ENCODE measurements around the gene TECR. TPM values are rescaled to one million over a fixed set of nuclear protein-coding genes. Genes with fewer than 3 reads are reported as not detected.

TECR gene
- total RNA-seq, 2 experiments from 2014 or later: 142 to 176 TPM

GRCh38 chr19:14515501-14516047, 13.8 kb upstream of the TECR start:
- Mint-ChIP-seq H3K27ac (peak overlapping the region; percentile 75), H3K36me3 (peaks cover 34% of the 10 kb centered on the region), H3K9me3 (ENCODE audit: low read depth) (no peaks in the 10 kb centered on the region), H3K4me1 (peaks cover 55% of the 10 kb centered on the region), H3K4me3 (peak overlapping the region; percentile 83), H3K27me3 (no peaks in the 10 kb centered on the region)
- CTCF ChIA-PET: interaction anchor here (1.6 to 4.5 kb wide), 2 partner anchors 9 to 13 kb away, joined by 4 to 73 read pairs; no protein-coding TSS in a partner anchor
- no peak for ATAC-seq
- DNase-seq: no peak

GRCh38 chr19:14516048-14516534, 13.3 kb upstream of the TECR start:
- CTCF ChIA-PET: interaction anchor here (1.6 to 4.5 kb wide), 2 partner anchors 10 to 14 kb away, joined by 4 to 73 read pairs; no protein-coding TSS in a partner anchor
- no peaks in the 10 kb centered on the region for H3K9me3 Mint-ChIP-seq (ENCODE audit: low read depth)
- peaks cover 34% of the 10 kb centered on the region for H3K36me3 Mint-ChIP-seq
- peak overlapping the region; percentile 75 for H3K27ac Mint-ChIP-seq
- H3K4me3 Mint-ChIP-seq: peak overlapping the region; percentile 83
- DNase-seq (peak; percentile 48), ATAC-seq (no peak)
- peaks cover 52% of the 10 kb centered on the region for H3K4me1 Mint-ChIP-seq
- no peaks in the 10 kb centered on the region for H3K27me3 Mint-ChIP-seq

DNA sequence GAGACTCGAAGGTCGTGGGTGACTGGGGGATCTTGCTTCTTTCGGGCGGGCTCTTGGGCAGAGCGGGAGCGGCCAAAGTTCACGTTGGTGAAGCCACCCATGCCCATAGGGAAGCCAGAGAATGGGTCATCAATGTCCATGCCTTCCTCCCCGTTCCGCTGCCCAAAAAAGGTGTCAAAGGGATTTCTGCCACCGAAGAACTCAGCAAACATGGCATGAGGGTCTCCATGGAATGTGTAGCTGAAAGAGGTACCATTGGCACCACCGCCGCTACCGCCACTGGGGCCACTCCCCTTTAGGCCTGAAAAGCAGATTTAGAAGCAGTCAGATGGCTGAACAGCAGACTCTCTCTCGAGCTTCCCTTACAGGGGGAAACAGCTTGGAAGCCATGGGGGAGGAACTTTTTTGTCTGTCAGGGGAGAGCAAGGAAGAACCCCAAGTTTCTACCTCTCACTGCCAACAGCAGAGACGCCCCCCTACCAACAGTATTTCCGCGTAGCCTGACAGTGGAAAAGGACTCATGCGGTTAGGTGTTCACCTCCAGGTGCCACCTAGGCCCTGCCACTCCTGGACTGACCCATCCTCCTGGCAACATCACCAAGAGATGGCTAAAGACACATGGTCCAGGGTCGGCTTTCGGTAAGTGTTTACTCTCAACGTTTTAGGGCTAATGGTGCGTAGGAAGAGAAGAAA, 12.5 kb upstream of the TECR start:
- Mint-ChIP-seq H3K4me1 (peaks cover 57% of the 10 kb centered on the region), H3K36me3 (peaks cover 34% of the 10 kb centered on the region), H3K9me3 (ENCODE audit: low read depth) (no peaks in the 10 kb centered on the region), H3K27me3 (no peaks in the 10 kb centered on the region), H3K4me3 (peak overlapping the region; percentile 83), H3K27ac (peak overlapping the region; percentile 75)
- CTCF ChIA-PET: interaction anchor here (1.0 to 4.5 kb wide), 3 partner anchors 10 to 380 kb away, joined by 3 to 73 read pairs (median 4); partner anchors contain the start of genes ASF1B and NDUFB7
- peak; percentile 61 for DNase-seq
- no peak for ATAC-seq

DNA sequence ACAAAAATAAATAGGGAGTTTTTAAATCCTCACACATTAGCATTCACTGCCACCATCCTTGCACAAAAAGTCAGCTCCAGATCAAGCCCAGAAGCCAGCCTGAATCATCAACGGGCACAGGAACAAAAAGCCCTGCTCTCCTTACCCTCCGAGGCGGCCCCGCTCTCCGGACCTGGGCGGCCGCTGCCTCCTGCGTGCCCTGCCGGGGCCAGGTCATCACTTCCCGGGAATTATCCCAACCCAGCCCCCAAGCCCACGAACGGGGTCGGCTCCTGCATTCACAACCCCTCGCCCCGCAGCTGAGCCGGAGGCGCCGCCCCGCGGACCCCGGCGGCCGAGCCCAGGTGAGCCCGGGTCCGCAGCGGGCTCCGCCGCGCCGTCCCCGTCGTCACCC, 12.0 kb upstream of the TECR start:
- H3K9me3 Mint-ChIP-seq (ENCODE audit: low read depth): no peaks in the 10 kb centered on the region
- H3K36me3 Mint-ChIP-seq: peaks cover 34% of the 10 kb centered on the region
- no peak for DNase-seq
- CTCF ChIA-PET: interaction anchor here (1.0 to 4.5 kb wide), 5 partner anchors 11 to 381 kb away, joined by 3 to 73 read pairs (median 3); partner anchors contain the start of genes ASF1B and NDUFB7
- H3K27ac Mint-ChIP-seq: peak overlapping the region; percentile 75
- H3K4me3 Mint-ChIP-seq: peak overlapping the region; percentile 83
- ATAC-seq: no peak
- peaks cover 63% of the 10 kb centered on the region for H3K4me1 Mint-ChIP-seq
- H3K27me3 Mint-ChIP-seq: no peaks in the 10 kb centered on the region

GRCh38 chr19:14517840-14518505, 11.4 kb upstream of the TECR start, which contains the start of gene DNAJB1:
DNAJB1 (minus strand) TSS chr19:14518397; CDS start chr19:14518349, 48 bp downstream.
- Mint-ChIP-seq H3K36me3 (peaks cover 34% of the 10 kb centered on the region), H3K4me3 (peak within 1 kb of the TSS; percentile 83), H3K9me3 (ENCODE audit: low read depth) (no peaks in the 10 kb centered on the region), H3K27ac (peak within 1 kb of the TSS; percentile 93), H3K27me3 (no peaks in the 10 kb centered on the region), H3K4me1 (peaks cover 65% of the 10 kb centered on the region)
- CTCF ChIA-PET: interaction anchor here (0.7 to 4.5 kb wide), 10 partner anchors 12 to 381 kb away, joined by 3 to 73 read pairs (median 3); partner anchors contain the start of genes ADGRE5, ASF1B and NDUFB7
- DNase-seq (peak; percentile 82), ATAC-seq (peak; percentile 69)

- DNase-seq: no peak
- ATAC-seq: no peak
- Mint-ChIP-seq H3K27ac (peak overlapping the region; percentile 93), H3K27me3 (no peaks in the 10 kb centered on the region), H3K4me3 (peak overlapping the region; percentile 83), H3K9me3 (ENCODE audit: low read depth) (no peaks in the 10 kb centered on the region), H3K36me3 (peaks cover 29% of the 10 kb centered on the region), H3K4me1 (peaks cover 70% of the 10 kb centered on the region)
- CTCF ChIA-PET: interaction anchor here (1.2 to 4.5 kb wide), 2 partner anchors 13 to 383 kb away, joined by 6 to 73 read pairs; partner anchors contain the start of gene ASF1B
These were observed 10.0 kb upstream of the TECR start for GRCh38 chr19:14519245-14519859.

DNA sequence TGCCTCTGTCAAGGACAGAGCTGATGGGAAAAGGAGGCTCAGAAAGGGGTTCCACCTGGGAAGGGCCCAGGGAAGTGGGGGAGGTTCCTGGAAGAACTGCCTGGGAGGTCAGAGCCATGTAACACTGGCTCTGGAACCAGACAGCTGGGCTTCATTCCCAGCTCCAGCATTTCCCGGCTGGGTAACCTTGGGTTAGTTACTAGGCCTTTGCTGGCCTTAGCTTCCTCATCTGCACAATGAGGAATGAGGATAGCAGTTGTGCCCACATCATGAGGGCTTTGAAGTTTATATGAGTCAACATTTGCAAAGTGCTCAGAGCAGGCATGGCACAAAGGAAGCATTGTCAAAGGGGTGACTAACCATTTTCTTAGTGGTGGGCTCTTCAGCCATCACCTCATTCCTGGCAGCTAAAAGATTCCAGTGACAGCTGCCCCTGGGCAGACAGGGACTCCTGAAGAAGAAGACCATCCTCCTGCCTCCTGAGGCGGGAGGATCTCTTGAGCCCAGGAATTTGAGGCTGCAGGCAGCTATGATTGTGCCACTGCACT, 9.5 kb upstream of the TECR start:
- Mint-ChIP-seq H3K27me3 (no peaks in the 10 kb centered on the region), H3K4me3 (peak overlapping the region; percentile 83), H3K4me1 (peaks cover 65% of the 10 kb centered on the region), H3K27ac (peak overlapping the region; percentile 92), H3K9me3 (ENCODE audit: low read depth) (no peaks in the 10 kb centered on the region), H3K36me3 (peaks cover 24% of the 10 kb centered on the region)
- CTCF ChIA-PET: interaction anchor here (1.2 kb wide), 1 partner anchor 383 kb away, joined by 6 read pairs; the partner anchor contains the start of gene ASF1B
- ATAC-seq: no peak
- no peak for DNase-seq

DNA sequence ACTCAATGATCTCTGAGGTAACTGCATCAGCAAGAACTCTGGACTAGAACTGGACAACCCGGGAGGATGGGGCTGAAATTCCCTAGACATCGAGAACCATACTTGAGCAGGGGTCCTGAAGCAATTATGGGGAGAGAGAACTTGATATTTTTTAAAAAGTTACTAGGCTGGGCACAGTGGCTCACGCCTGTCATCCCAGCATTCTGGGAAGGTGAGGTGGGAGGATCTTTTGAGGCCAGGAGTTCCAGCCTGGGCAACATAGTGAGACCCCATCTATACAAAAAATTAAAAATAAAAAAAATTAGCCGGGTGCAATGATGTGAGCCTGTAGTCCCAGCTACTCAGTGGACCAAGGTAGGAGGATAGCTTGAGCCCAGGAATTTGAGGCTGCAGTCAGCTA, 8.9 kb upstream of the TECR start:
- H3K9me3 Mint-ChIP-seq (ENCODE audit: low read depth): no peaks in the 10 kb centered on the region
- CTCF ChIA-PET: interaction anchor here (0.6 to 2.7 kb wide), 4 partner anchors 9 to 384 kb away, joined by 3 to 15 read pairs (median 4); partner anchors contain the start of gene ASF1B
- no peak overlapping the region for H3K4me3 Mint-ChIP-seq

DNA sequence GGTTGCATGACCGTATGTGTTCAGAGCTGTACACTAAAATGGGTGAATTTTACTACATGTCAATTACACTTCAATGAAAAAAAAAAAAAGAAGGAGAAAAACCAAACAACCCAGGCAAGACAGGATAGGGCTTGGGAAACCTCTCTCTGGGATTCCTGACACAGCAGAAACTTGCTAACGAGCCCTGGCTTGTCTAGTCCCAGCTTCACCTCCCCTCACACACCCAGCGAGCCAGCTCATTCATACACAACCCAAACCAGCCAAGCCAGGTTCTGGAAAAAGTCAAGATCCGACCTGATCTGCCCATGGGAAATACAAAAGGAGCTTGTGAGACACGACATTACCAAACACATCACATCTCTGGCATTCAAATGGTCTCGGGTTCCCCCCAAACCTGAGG, 3.7 kb upstream of the TECR start:
- no peaks in the 10 kb centered on the region for H3K9me3 Mint-ChIP-seq (ENCODE audit: low read depth)
- peaks cover 40% of the 10 kb centered on the region for H3K4me1 Mint-ChIP-seq
- H3K4me3 Mint-ChIP-seq: no peak overlapping the region
- no peaks in the 10 kb centered on the region for H3K27me3 Mint-ChIP-seq
- CTCF ChIA-PET: interaction anchor here (1.6 kb wide), 1 partner anchor 20 kb away, joined by 8 read pairs; no protein-coding TSS in a partner anchor
- no peak for ATAC-seq
- H3K27ac Mint-ChIP-seq: no peak overlapping the region
- no peak for DNase-seq
- H3K36me3 Mint-ChIP-seq: no peaks in the 10 kb centered on the region

More for the DNA sequence above, 8.9 kb upstream of the TECR start:
- no peak for DNase-seq
- Mint-ChIP-seq H3K27me3 (no peaks in the 10 kb centered on the region), H3K27ac (peak overlapping the region; percentile 92), H3K36me3 (peaks cover 18% of the 10 kb centered on the region), H3K4me1 (peaks cover 58% of the 10 kb centered on the region)
- ATAC-seq: no peak

GRCh38 chr19:14526423-14526822, 3.0 kb upstream of the TECR start:
- H3K4me3 Mint-ChIP-seq: no peak overlapping the region
- DNase-seq: no peak
- peaks cover 43% of the 10 kb centered on the region for H3K4me1 Mint-ChIP-seq
- no peaks in the 10 kb centered on the region for H3K9me3 Mint-ChIP-seq (ENCODE audit: low read depth)
- CTCF ChIA-PET: interaction anchor here (1.6 kb wide), 1 partner anchor 21 kb away, joined by 8 read pairs; no protein-coding TSS in a partner anchor
- H3K36me3 Mint-ChIP-seq: peaks cover 1% of the 10 kb centered on the region
- H3K27me3 Mint-ChIP-seq: no peaks in the 10 kb centered on the region
- ATAC-seq: no peak
- H3K27ac Mint-ChIP-seq: peak overlapping the region; percentile 15

GRCh38 chr19:14528419-14529253, 758 bp upstream of the TECR start:
- Mint-ChIP-seq H3K4me1 (peaks cover 26% of the 10 kb centered on the region), H3K36me3 (peaks cover 3% of the 10 kb centered on the region), H3K27ac (peak overlapping the region; percentile 95), H3K9me3 (ENCODE audit: low read depth) (no peaks in the 10 kb centered on the region), H3K27me3 (no peaks in the 10 kb centered on the region), H3K4me3 (peak overlapping the region; percentile 90)
- DNase-seq (no peak), ATAC-seq (no peak)
- CTCF ChIA-PET: interaction anchor here (1.2 to 1.5 kb wide), 2 partner anchors 28 to 46 kb away, joined by 3 read pairs; no protein-coding TSS in a partner anchor

GRCh38 chr19:14530005-14530348, 583 bp downstream of the TECR start:
- Mint-ChIP-seq H3K36me3 (peaks cover 3% of the 10 kb centered on the region), H3K9me3 (ENCODE audit: low read depth) (no peaks in the 10 kb centered on the region), H3K27me3 (no peaks in the 10 kb centered on the region), H3K4me3 (peak overlapping the region; percentile 90), H3K4me1 (peaks cover 24% of the 10 kb centered on the region), H3K27ac (peak overlapping the region; percentile 95)
- CTCF ChIA-PET: interaction anchor here (0.8 to 1.5 kb wide), 4 partner anchors 9 to 393 kb away, joined by 3 to 4 read pairs (median 4); partner anchors contain the start of gene ASF1B
- no peak for DNase-seq
- no peak for ATAC-seq

All from activated CD8-positive, alpha-beta memory T cell treated with anti-CD3 and anti-CD28 coated beads, Interleukin-2, amount 10 ng/mL, durations not matched to agents 7 days and 5 days (primary cell).